GM18861 (cell line): ENCODE data around the gene COPE.
"Not testable (repeated sequence)": the region's sequence is repeated elsewhere in the genome, so short reads cannot be mapped to it uniquely, and the experiment has no call there.

Experiments used
- ATAC-seq: cut with Tn5 transposase; IDR thresholded peaks from one replicate; pipeline ENCODE4 v1.9.1; 2021; ENCODE audit not compliant: unreplicated experiment

Gene COPE

DNA sequence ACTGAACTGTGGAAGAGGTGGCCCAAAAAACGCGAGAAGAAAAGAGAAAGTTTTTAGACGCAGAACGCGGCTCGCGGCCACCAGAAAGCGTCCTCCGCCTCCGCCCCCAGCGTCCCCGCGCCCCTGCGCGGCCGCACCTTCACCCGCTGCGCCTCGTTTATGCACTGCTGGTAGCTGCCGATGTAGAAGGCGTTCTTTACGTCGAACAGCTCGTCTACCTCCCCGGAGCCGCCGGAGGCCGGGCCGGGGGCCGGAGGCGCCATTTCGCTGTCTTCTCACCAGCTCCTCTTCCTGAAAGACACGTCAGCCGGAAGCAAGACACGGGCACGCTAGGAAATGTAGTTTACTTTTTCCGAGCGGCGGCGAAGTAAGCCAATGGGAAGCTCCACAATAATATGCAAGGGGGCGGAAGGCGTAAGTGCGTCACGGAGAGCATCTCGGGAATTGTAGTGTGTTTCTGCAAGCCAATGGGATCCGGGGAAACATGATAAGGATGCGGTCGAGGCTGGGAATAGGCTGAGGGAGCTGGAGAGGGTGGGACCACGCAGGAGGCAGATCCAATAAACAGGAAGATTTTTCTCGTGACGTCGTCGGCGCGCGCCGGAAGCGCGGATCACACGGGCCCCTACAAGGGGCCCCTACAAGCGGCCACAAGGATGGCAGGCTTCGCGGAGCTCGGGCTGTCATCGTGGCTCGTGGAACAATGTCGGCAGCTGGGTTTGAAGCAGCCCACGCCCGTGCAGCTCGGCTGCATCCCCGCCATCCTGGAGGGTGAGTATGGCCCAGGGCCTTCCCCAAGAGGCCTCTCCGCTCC lies at the start of gene COPE, which contains the start of gene DDX49:
Gene COPE (minus strand): TSS at position 302 of the 814 bp plus-strand sequence. CDS start 39 bp downstream, at position 263.
Gene DDX49 (plus strand): TSS at position 630 of the 814 bp plus-strand sequence. CDS start 27 bp downstream, at position 657.
- ATAC-seq: peak; percentile 90

DNA sequence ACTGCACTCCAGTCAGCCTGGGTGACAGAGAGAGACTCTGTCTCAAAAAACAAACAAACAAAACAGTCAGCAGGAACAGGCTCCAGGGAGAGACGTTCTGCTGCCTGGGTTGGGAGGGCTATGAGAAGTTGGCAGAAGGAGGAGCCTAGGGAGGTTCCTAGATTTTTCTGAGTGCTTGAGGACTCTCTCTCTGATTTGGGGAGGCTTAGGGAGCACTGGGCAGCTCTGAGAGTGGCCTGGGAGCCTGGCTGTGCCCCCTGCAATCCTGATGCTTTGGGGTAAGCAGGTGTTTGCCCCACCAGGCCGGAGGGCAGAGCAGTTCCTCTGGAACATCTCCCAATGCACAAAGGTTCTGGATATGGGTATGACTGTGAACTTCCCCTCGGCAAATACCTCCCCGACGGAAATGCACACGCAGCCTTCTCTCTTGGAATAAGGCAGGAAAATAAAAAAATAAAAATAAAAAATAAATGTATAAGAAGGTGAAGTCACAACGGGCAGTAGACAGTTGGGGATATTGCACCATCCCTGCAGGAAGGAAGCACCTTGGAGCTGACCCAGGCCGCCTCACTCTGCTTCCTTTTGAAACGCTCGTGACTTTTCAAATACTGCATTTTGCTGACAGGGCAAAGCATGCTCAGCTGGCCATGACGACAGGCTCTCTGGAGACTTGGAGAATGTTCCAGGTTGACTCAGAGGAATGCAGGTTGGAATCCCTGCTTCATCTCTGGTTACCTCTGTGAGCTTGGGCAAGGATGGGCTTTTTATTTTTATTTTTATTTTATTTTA lies 48.4 kb upstream of the COPE start:
- ATAC-seq: no peak

DNA sequence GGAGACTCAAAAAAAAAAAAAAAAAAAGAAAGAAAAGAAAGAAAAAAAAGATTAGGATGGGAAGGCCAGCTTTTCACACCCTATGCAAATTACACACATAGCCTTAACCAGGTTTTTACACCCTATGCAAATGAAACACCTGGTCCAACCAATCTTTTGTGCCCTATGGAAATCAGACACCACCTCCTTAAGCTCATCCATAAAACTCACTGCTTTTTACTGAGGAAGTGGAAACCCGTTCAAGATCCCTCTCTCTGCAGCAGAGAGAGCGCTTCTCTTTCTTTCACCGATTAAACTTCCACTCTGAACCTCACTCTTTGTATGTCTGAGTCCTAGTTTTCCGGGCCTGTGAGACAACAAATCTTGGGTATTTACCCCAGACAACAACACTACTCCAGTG lies 47.1 kb upstream of the COPE start:
- no peak for ATAC-seq

DNA sequence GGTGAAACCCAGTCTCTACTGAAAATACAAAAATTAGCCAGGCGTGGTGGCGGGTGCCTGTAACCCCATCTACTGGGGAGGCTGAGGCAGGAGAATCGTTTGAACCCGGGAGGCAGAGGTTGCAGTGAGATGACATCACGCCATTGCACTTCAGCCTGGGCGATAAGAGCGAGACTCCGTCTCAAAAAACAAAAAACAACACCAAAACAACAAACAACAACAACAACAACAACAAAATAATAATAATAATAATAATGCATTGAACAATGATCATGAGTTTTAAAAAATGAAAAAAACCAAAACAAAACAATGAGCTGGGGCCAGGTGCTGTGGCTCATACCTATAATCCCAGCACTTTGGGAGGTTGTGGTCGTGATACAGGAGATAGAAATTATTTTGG lies 44.9 kb upstream of the COPE start:
- ATAC-seq: no peak

DNA sequence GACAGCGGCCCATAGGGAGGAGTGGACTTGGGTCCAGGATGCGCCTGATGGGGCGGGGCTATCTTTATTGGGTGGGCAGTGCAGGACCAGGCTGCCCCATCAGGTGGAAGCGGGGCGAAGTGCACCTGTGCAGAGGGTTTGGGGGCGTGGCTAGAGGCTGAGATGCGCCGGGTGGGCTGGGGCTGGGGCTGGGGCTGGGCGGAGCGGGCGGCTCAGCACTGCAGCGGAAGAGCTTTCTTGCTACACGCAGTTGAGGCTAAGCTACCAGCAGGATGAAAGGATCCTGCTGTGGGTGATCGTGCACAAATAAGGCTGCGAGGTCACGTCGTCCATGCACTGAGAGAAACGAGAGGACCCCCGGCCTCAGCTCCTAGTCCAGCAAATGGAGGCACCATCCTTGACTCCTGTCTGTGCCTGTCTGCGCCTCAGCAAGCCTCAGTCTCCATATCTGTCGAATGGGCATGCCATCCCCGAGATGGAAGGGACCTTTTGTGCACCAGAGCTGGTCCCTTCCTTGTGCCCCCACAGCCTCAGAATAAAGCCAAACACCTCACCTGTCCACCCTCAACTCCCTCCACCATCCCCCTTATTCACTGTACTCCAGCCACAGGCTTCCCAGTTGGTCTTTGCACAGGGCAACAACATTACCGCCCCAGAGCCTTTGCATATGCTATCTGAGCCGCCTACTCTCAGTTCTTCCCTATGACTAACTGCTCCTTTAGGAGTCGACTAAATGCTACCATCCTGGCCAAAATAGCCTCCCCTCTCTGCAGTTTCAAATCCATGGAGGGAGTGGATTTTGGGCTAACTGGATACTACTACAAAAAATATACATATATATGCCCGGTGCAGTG lies 42.8 kb upstream of the COPE start:
- no peak for ATAC-seq

DNA sequence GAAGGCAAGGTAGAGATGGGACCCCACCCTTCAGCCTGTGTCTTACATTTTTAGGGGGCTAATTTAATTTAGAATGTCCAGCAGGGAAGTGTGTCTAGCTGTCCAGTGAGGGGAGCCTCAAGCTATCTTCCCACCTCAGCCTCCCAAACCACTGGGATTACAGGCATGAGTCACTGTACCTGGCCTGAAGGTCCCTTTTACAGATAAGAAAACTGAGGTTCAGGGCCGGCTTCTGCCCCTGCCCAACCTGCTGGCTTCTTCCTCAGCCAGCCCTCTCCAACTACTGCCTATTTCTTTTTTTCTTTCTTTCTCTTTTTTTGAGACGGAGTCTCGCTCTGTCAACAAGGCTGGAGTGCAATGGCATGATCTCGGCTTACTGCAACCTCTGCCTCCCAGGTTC lies 41.2 kb upstream of the COPE start:
- no peak for ATAC-seq

DNA sequence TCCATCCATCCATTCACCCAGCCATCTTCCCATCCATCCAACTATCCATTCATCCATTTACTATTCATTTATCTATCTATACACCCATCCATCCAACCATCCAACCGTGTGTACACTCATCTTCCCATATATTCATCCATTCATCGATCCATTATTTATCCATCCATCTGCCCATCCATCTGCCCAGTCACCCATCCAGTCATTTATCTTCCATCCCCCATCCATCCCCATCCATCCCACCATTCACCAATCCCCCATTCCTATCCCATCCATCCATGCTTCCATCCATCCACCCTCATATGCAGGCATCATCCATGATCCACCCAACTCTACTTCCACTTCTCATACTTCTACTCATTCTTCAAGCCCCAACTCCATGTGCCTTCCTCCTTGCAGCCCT lies 35.9 kb upstream of the COPE start:
- ATAC-seq: no peak

DNA sequence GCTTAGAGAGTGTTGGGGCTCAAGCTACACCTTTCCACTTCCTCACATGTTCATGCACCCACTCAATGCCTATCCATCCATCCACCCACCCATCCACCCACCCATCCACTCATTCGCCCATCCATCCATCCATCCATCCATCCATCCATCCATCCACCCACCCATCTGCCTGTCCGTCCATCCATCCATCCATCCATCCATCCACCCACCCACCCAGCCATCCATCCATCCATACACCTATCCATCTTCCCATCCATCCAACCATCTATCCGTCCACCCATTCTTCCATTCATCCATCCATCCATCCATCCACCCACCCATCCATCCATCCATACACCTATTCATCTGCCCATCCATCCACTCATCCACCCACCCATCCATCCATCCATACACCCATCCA lies 34.9 kb upstream of the COPE start:
- no peak for ATAC-seq

DNA sequence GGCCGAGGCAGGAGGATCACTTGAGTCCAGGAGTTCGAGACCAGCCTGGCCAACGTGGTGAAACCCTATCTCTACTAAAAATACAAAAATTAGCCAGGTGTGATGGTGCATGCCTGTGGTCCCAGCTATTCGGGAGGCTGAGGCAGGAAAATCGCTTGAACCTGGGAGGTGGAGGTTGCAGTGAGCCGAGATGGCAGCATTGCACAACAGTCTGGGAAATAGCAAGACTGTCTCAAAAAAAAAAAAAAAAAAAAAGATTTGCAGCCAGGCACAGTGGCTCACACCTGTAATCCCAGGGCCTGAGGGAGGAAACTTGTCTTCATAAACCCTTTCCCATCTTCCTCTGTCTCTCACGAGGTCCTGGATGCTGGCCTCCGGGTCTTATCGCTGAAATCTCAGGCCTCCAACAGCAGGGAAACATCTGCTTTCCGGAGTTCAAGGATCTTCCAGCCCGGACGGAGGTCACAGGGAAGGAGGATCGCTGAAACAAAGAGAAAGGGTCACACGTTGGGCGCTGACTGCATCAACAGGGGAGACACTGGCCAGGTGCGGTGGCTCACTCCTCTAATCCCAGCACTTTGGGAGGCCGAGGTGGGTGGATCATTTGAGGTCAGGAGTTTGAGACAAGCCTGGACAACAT lies 33.3 kb upstream of the COPE start:
- ATAC-seq: not testable (repeated sequence)

DNA sequence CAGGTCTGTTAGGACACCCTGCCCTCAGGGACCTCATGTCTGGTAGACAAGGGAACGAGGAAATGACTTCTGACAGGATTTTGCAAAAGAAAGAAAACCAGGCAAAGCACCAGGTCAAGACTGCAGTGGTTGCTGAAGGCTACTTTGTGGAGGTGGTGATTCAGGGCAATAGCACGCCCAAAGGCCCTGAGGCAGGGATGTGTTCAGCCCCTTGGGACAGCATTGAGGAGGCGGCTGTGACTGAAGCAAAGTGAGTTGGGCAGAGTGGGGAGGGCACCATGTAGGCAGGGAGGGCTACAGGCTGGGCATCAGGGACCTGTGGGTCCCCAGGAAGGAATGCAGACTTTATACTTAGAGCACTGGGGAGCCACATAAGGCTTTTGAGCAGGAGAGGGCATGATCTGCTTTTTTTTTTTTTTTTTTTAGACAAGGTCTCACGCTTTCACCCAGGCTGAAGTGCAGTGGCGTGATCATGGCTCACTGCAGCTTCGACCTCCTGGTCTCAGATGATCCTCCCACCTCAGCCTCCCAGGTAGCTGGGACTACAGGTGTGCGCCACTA lies 32.6 kb upstream of the COPE start:
- no peak for ATAC-seq

DNA sequence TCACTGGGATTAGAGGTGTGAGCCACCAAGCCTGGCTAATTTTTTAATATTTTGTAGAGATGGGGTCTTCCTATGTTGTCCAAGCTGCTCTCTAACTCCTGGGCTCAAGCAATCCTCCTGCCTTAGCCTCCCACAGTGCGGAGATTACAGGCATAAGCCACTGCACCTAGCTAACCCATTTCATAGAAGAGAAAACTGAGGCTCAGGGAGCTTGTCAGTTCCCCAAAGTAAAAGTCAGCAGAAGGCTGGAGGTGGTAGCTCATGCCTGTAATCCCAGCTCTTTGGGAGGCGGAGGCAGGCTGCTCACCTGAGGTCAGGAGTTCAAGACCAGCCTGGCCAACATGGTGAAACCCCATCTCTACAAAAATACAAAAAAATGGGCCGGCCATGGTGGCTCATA lies 30.7 kb upstream of the COPE start:
- no peak for ATAC-seq

DNA sequence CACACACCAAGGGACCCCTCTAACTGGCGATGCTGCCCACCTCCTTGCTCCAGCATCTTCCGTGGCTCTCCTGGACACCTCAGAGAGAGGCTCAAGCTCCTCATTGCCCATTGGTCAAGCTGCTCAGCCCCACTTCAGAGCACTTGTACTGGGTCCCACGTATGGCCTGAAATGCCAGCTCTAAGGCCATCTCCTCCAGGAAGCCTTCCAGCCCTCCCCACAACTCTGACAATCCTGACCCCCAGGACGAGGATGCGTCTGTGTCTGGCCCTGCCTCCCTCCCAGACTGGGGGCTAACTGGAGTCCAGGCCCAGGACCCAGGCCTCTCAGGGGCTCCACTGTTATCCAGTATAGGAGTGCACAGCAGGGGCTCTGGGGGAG lies 29.8 kb upstream of the COPE start:
- ATAC-seq: no peak

DNA sequence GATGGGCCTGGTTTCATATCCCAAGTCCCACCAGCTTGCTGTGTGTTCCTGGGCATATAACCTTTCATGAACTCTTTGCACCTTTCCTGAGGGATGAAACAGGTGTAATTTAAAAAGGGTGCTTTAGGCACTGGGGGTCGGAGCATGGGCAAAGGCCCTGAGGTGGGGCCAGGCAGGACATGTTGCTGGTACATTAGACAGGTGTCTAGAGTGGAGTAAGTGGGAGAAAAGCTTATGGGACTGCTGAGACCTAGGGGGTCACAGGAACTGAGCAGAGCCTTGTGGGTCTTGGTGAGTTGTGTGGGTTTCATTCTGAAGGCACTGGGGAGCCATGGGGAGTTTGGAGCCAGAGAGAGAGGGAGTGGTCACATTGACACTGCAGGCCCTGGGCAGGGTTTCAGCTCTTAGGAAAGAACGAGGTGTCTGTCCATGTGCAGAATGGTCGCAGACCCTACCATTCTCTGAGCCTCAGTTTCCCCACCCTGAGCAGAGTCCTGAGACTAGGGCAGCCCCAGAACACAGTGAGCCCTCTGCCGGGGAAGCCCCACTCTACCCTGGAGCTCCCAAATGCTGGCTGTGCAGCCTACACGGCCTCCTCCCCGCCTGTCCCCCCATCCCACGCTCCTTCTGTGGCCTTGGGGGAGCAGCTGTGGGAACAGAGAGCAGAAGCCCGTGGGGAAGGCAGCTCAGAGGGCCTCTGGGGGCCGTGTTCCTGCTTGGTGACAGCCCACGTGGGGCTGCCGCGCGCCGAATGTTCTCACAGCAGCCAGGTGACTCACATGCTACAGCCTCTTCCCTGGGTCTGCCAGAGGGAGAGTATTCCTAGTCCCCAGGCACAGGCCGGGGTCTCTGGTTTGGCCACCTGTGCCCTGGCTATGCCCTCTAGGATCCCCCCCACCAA lies 29.1 kb upstream of the COPE start:
- ATAC-seq: no peak

DNA sequence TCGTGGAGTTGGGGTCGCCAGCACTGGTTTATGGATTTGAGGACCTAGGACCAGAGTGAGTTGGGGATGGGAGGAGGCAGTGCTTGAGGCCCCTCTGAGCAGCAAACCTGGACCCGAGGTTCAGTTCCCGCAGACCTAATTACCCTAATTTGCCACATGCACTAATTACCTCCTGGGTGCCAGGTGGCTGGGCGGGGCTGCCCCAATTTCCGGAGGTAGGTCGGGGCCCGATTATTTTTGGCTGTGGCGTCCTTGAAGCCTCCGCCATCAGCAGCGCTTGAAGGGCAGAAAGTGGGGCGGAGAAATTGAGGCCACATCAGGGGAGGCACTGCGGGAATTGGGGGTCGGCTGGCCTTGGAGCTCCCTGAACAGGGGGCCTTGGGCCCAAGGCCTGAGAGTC lies 27.7 kb upstream of the COPE start:
- no peak for ATAC-seq

DNA sequence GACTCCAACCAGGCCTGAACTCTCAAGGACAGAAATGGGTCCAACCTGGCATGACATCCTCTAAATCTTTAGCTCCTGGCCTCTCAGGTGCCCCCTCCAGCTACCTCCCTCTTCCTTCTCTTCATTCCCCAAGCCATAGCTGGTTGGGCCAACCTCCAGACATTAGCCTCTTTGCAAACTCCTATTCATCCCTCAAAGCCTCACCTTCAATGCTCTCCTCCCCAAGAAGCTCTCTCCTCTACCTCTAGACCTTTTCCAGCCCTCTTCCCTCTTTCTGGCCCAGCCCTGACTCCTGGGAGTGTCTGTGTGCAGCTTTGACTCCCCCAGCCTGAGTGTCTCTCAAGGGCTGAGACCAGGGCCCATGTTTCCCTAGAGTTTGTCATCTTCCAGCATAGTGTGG lies 27.1 kb upstream of the COPE start:
- ATAC-seq: no peak

DNA sequence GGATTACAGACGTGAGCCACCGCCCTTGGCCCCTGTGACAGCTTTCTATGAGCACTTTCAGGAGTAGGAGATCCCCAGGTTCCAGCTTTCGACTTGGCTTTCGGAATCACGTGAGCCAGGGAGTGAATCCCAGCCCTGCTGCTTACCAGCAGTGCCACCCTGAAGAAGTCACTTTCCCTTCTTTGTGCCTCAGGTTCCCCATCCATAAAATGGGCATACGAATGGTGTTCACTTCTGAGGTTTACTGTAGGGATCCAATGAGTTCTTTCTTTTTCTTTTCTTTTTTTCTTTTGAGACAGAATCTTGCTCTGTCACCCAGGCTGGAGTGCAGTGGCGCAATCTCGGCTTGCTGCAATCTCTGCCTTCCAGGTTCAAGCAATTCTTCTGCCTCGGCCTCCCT lies 26.1 kb upstream of the COPE start:
- ATAC-seq: no peak

DNA sequence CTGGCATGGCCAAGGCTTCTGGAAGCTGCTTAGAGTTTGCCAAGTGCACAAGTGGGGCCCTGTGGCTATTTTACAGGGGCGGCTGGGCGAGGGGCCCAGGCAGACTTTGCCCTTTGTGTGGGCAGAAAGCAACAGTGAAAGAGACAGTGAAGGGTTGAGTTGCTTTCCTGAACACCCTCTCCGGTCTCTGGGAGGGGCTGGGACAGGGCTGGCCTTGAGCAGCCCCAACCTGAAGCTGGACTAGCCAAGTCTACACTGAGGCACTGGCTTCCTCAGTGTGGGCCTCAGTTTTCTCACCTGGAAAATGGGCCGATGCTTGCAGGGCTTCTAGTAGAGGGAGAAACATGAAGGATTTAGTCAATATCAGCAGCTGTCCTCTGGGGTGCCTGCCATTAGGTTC lies 24.3 kb upstream of the COPE start:
- ATAC-seq: no peak

DNA sequence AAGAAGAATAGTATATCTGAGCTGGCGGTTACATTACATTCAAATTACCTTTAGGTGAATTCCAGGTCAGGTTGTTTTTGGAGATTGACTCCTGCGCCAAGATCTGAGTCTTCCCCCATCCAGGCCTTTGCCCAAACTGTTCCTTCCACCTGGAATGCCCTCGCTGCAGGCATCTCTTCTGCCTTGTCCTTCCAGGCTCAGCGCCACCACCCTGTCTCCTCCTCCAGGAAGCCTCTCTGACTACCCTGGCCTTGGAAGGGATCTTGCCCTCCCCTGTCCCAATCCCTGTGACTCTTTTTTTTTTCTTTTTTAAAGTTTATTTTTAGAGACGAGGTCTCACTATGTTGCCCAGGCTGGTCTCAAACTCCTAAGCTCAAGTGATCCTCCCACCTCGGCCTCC lies 23.5 kb upstream of the COPE start:
- no peak for ATAC-seq

DNA sequence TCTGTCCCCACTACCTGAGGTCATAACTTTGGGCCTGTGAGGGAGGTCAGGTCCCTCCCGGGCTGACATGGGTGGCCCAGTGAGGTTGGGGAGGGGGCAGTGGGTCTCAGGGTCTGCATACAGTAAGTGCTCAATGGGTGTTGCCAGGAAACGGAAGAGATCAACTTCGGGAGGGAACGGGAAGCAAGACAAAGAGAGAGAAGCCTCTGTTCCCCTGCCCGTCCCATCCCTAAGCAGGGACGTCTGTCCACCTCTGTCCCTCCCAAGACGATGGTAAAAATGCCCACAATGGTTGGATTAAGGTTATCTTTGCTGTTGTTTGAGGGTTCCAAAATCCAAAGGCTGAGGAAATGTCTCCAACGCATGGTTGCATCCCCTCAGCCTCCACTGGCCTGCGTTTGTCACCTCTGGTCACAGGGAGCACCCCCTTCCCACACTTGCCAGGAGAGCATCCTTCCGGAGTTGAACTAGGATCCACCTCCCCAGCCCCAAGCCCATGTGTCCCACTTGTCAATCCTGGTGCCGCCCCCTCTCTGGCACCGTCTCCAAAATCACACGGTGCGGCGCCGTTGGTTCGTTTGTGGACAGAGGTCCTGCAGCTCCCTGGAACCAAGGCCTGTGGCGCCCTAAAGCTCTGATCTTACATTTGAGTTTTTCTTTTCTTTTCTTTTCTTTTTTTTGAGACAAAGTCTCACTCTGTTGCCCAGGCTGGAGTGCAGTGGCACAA lies 22.6 kb upstream of the COPE start:
- ATAC-seq: no peak
